H9 (cell line): ENCODE results near the gene VCPKMT. TPM values are rescaled to one million over a fixed set of nuclear protein-coding genes. Genes with fewer than 3 reads are reported as not detected.

Experiments used
- DNase-seq: peaks from one replicate; pipeline ENCODE4 v3.0.0-alpha.2; 2017
- H2AFZ ChIP-seq: one replicate; pipeline ENCODE4 v1.6.1; 2013; ENCODE audit warnings: mild to moderate bottlenecking, low read length, control low read depth, moderate library complexity
- H2AK5ac ChIP-seq: 2 replicates; pipeline ENCODE4 v1.6.1; 2013; ENCODE audit warnings: low read length, control low read depth, mixed read lengths; ENCODE audit not compliant: insufficient read length
- H2BK120ac ChIP-seq: one replicate; pipeline ENCODE4 v1.6.1; 2013; ENCODE audit warnings: low read depth, mild to moderate bottlenecking, low read length, control low read depth, inconsistent platforms; ENCODE audit not compliant: poor library complexity, severe bottlenecking
- H2BK12ac ChIP-seq: 2 replicates; pipeline ENCODE4 v1.6.1; 2013; ENCODE audit warnings: low read length, control low read depth, mixed read lengths, low read depth; ENCODE audit not compliant: insufficient read length
- H2BK15ac ChIP-seq: 2 replicates; pipeline ENCODE4 v1.6.1; 2013; ENCODE audit warnings: low read depth, low read length, control low read depth
- H2BK20ac ChIP-seq: one replicate; pipeline ENCODE4 v1.6.1; 2013; ENCODE audit warnings: low read depth, mild to moderate bottlenecking, low read length, control low read depth, inconsistent platforms; ENCODE audit not compliant: poor library complexity, severe bottlenecking
- H2BK5ac ChIP-seq: 2 replicates; pipeline ENCODE4 v1.6.1; 2013; ENCODE audit warnings: low read length, control low read depth, mixed read lengths; ENCODE audit not compliant: insufficient read length
- H3K14ac ChIP-seq: 2 replicates; pipeline ENCODE4 v1.6.1; 2013; ENCODE audit warnings: low read length, control low read depth; ENCODE audit not compliant: insufficient read depth
- H3K18ac ChIP-seq: 2 replicates; pipeline ENCODE4 v1.6.1; 2013; ENCODE audit warnings: low read depth, mild to moderate bottlenecking, mixed read lengths, low read length, control low read depth; ENCODE audit not compliant: insufficient read length
- H3K23ac ChIP-seq: 2 replicates; pipeline ENCODE4 v1.6.1; 2013; ENCODE audit warnings: low read length, control low read depth, mixed read lengths, low read depth; ENCODE audit not compliant: insufficient read length
- H3K23me2 ChIP-seq: 2 replicates; pipeline ENCODE4 v1.6.1; 2013; ENCODE audit warnings: low read depth, mild to moderate bottlenecking, mixed read lengths, low read length, control low read depth; ENCODE audit not compliant: insufficient read length, poor library complexity, severe bottlenecking
- H3K27ac ChIP-seq: 2 replicates; pipeline ENCODE4 v1.5.1; 2013; ENCODE audit warnings: low read length, control low read depth, mixed read lengths, low read depth; ENCODE audit not compliant: insufficient read length
- H3K27me3 ChIP-seq: 2 replicates; pipeline ENCODE4 v1.6.1; 2013; ENCODE audit warnings: low read length, control low read depth, inconsistent platforms; ENCODE audit not compliant: insufficient read depth
- H3K4ac ChIP-seq: 2 replicates; pipeline ENCODE4 v1.6.1; 2013; ENCODE audit warnings: low read depth, mild to moderate bottlenecking, control low read depth, inconsistent platforms, low read length, moderate library complexity
- H3K4me1 ChIP-seq: 2 replicates; pipeline ENCODE4 v1.6.1; 2013; ENCODE audit warnings: low read length, control low read depth, inconsistent platforms; ENCODE audit not compliant: insufficient read depth
- H3K4me2 ChIP-seq: 2 replicates; pipeline ENCODE4 v1.6.1; 2013; ENCODE audit warnings: low read length, control low read depth, mixed read lengths; ENCODE audit not compliant: insufficient read length, insufficient read depth
- H3K56ac ChIP-seq: 2 replicates; pipeline ENCODE4 v1.6.1; 2013; ENCODE audit warnings: low read depth, mild to moderate bottlenecking, mixed read lengths, low read length, control low read depth; ENCODE audit not compliant: insufficient read length
- H3K79me1 ChIP-seq: 2 replicates; pipeline ENCODE4 v1.6.1; 2013; ENCODE audit warnings: low read depth, mild to moderate bottlenecking, moderate library complexity, low read length, control low read depth, inconsistent platforms; ENCODE audit not compliant: insufficient read depth, poor library complexity, severe bottlenecking
- H3K79me2 ChIP-seq: 2 replicates; pipeline ENCODE4 v1.6.1; 2013; ENCODE audit warnings: low read length, control low read depth, inconsistent platforms; ENCODE audit not compliant: insufficient read depth
- H3K9ac ChIP-seq: 2 replicates; pipeline ENCODE4 v1.6.1; 2013; ENCODE audit warnings: low read length, control low read depth, mixed read lengths; ENCODE audit not compliant: insufficient read length; ENCODE audit errors: extremely low read depth
- H3K9me3 ChIP-seq: one replicate; pipeline ENCODE4 v1.6.1; 2013; ENCODE audit warnings: low read depth, low read length, inconsistent platforms; ENCODE audit not compliant: control insufficient read depth
- H3T11ph ChIP-seq: one replicate; pipeline ENCODE4 v1.6.1; 2013; ENCODE audit warnings: mild to moderate bottlenecking, low read length, control low read depth, inconsistent platforms
- H4K20me1 ChIP-seq: one replicate; pipeline ENCODE4 v1.6.1; 2013; ENCODE audit not compliant: control insufficient read depth, insufficient read length, insufficient read depth
- H4K5ac ChIP-seq: 2 replicates; pipeline ENCODE4 v1.6.1; 2013; ENCODE audit warnings: low read depth, mild to moderate bottlenecking, mixed read lengths, low read length, control low read depth; ENCODE audit not compliant: insufficient read length
- H4K8ac ChIP-seq: replicated peaks from 2 replicates; pipeline ENCODE4 v1.6.1; 2013; ENCODE audit warnings: low read length, control low read depth, mixed read lengths, low read depth; ENCODE audit not compliant: insufficient read length
- H4K91ac ChIP-seq: 2 replicates; pipeline ENCODE4 v1.6.1; 2013; ENCODE audit warnings: low read depth, mild to moderate bottlenecking, moderate library complexity, mixed read lengths, low read length, control low read depth; ENCODE audit not compliant: insufficient read length
- H3K27ac Mint-ChIP-seq, 3 experiments: 2 replicates in 2 of 3; 3 replicates in 1 of 3; pipeline ENCODE4 v1.8.0; 2020 to 2021; ENCODE audit warnings: mixed read lengths in 3 of 3, mild to moderate bottlenecking in 1 of 3, moderate library complexity in 1 of 3
- H3K27me3 Mint-ChIP-seq: 2 replicates; pipeline ENCODE4 v1.8.0; 2021; ENCODE audit warnings: low read depth, mild to moderate bottlenecking, moderate library complexity, mixed read lengths
- H3K36me3 Mint-ChIP-seq, 3 experiments: 2 replicates in 2 of 3; 3 replicates in 1 of 3; pipeline ENCODE4 v1.8.0; 2020 to 2021; ENCODE audit warnings: low read depth in 3 of 3, mixed read lengths in 3 of 3; ENCODE audit not compliant: insufficient read depth in 1 of 3
- H3K4me1 Mint-ChIP-seq, 2 experiments: 2 replicates each; pipeline ENCODE4 v1.8.0; 2020; ENCODE audit warnings: mixed read lengths in 2 of 2
- H3K4me3 Mint-ChIP-seq, 2 experiments: 2 replicates in 1 of 2; 3 replicates in 1 of 2; pipeline ENCODE4 v1.8.0; 2020 to 2021; ENCODE audit warnings: mild to moderate bottlenecking in 2 of 2, mixed read lengths in 2 of 2, moderate library complexity in 1 of 2
- H3K9me3 Mint-ChIP-seq, 2 experiments: 2 replicates in 1 of 2; 3 replicates in 1 of 2; pipeline ENCODE4 v1.8.0; 2020; ENCODE audit warnings: mild to moderate bottlenecking in 2 of 2, mixed read lengths in 2 of 2, moderate library complexity in 1 of 2
- CTCF ChIP-seq: fragments of 200-600 bp; sonication (generic); conservative IDR thresholded peaks from 3 replicates; pipeline ENCODE4 v1.8.0; 2021; ENCODE audit warnings: antibody characterized with exemption, mild to moderate bottlenecking
- WGBS: extraction: QIAGEN DNeasy Blood & Tissue Kit; methylation state at CpG from one replicate; pipeline ENCODE4 v1.1.7; 2013; ENCODE audit warnings: missing lambda C conversion rate, low lambda C conversion rate, mixed read lengths; ENCODE audit not compliant: insufficient read length; ENCODE audit errors: extremely low coverage; 5-methylcytosine and 5-hydroxymethylcytosine counted together
- total RNA-seq: library from RNA; stranded (reverse); gene quantifications from 2 replicates; pipeline ENCODE4 v1.2.1, GENCODE V29; 2021

The VCPKMT gene
- total RNA-seq, 1 experiment from 2014 or later, result 13.7 TPM

GRCh38 chr14:50086321-50086711, 30.1 kb downstream of the VCPKMT start:
- Histone ChIP-seq H3T11ph (no peak overlapping the region), H3K23ac (no peak overlapping the region), H3K18ac (no peak overlapping the region), H3K56ac (no peak overlapping the region), H2AFZ (no peak overlapping the region), H2BK120ac (no peak overlapping the region), H4K5ac (no peak overlapping the region), H3K4ac (no peak overlapping the region), H3K4me1 (no peaks in the 10 kb centered on the region), H3K9ac (no peak overlapping the region), H2BK5ac (no peak overlapping the region), H3K27me3 (no peaks in the 10 kb centered on the region), H2AK5ac (no peak overlapping the region), H3K79me1 (no peaks in the 10 kb centered on the region), H4K91ac (no peak overlapping the region), H2BK12ac (no peak overlapping the region), H2BK20ac (no peak overlapping the region), H3K27ac (no peak overlapping the region), H3K4me2 (no peak overlapping the region), H3K79me2 (no peaks in the 10 kb centered on the region), H2BK15ac (no peak overlapping the region), H4K20me1 (no peaks in the 10 kb centered on the region), H4K8ac (no peak overlapping the region), H3K23me2 (no peaks in the 10 kb centered on the region), H3K14ac (no peak overlapping the region), H3K9me3 (no peaks in the 10 kb centered on the region)
- DNase-seq, result no peak
- Mint-ChIP-seq H3K27me3 (no peaks in the 10 kb centered on the region), H3K36me3 (no peaks in the 10 kb centered on the region), H3K27ac (no peak overlapping the region), H3K4me1 (peaks cover 4% of the 10 kb centered on the region in 2 experiments), H3K9me3 (no peaks in the 10 kb centered on the region), H3K4me3 (no peak overlapping the region)
- TF ChIP-seq CTCF, result no peak
- no CpG with 5 or more reads among the region's 2 CpGs for WGBS
